Astrocyte of the spinal cord (primary cell): ENCODE data around the gene TMEM132D.

Experiments
- DNase-seq: peaks from one replicate; pipeline ENCODE4 v3.0.0; 2011; ENCODE audit warnings: low read depth, low spot score
- H3K4me3 ChIP-seq: 2 replicates; pipeline ENCODE4 v1.5.1; 2011; ENCODE audit warnings: low read depth, mild to moderate bottlenecking, low read length, moderate library complexity
- in situ Hi-C: cut with HindIII; loops from 2 replicates; pipeline ENCODE4 v1.10.0; 2017; ENCODE audit warnings: low sequenced_read_pairs
- TF ChIP-seq, protein P1 (sequence below): IDR thresholded peaks from 2 replicates; pipeline ENCODE4 v1.5.1; 2012; ENCODE audit warnings: low read depth, mild to moderate bottlenecking, low read length, inconsistent platforms

The TMEM132D gene

DNA sequence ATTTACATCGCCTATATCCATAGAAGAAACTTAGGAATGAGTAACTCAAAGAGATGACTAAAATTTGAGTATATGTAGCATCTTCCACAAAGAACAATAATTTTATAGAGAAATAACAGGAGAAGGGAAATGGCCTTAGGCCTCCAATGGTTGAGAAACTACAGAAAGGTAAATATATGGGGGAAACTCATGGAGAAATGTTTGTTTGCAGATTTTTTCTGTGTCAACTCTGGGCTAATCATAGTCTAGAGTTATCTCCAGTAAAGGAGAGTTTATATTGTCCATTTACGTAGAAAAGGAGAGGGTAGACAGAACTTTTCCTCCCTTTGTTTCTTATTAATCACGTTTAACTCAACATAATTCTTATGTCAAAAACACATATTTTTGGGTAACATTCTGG lies 806.4 kb downstream of the TMEM132D start:
- TF ChIP-seq, protein P1, sequence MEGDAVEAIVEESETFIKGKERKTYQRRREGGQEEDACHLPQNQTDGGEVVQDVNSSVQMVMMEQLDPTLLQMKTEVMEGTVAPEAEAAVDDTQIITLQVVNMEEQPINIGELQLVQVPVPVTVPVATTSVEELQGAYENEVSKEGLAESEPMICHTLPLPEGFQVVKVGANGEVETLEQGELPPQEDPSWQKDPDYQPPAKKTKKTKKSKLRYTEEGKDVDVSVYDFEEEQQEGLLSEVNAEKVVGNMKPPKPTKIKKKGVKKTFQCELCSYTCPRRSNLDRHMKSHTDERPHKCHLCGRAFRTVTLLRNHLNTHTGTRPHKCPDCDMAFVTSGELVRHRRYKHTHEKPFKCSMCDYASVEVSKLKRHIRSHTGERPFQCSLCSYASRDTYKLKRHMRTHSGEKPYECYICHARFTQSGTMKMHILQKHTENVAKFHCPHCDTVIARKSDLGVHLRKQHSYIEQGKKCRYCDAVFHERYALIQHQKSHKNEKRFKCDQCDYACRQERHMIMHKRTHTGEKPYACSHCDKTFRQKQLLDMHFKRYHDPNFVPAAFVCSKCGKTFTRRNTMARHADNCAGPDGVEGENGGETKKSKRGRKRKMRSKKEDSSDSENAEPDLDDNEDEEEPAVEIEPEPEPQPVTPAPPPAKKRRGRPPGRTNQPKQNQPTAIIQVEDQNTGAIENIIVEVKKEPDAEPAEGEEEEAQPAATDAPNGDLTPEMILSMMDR, result no peak

DNA sequence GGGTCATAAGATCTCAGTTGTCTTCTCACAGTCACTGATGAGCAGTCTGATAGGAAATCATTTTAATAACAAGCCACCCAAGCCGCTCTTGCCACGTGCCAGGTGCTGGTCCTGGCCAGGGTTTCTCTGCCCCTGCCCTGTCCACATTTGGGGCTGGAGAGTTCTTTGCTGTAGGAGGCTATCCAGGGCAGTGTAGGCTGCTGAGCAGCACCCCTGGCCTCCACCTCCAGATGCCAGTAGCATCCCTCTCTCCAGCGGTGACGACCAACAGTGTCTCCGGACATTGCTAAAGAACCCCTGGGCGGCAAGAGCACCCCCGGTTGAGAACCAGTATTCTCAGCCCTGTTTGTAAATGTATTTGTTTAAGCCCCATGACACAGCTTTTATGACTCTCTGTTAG lies 806.9 kb downstream of the TMEM132D start:
- H3K4me3 ChIP-seq, result no peak overlapping the region
- no peak for DNase-seq
- in situ Hi-C loops, result no loop called here
- TF ChIP-seq, protein P1, result no peak

More for the DNA sequence above, 806.4 kb downstream of the TMEM132D start:
- in situ Hi-C loops, result no loop called here
- no peak overlapping the region for H3K4me3 ChIP-seq
- DNase-seq, result no peak

DNA sequence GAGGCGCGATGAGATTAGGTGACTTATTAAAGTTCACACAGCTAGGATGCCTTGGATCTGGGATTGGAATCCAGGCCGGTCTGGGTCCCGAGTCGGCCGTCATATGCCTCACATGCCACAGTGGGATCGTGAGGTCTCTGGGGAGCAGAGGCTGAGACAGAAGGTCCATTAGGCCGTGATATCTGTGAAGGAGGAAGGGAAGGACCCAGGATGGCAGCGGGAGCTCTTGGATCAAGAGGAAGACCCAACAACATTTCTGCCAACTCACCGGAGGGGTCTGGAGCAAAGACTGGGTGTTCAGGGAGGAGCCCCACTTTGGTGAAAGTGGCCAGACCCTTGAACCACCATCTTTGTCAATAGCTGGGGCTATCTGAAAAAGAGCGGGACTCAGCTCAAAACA lies 807.6 kb downstream of the TMEM132D start:
- in situ Hi-C loops, result no loop called here
- TF ChIP-seq, protein P1, result no peak
- no peak overlapping the region for H3K4me3 ChIP-seq
- no peak for DNase-seq

DNA sequence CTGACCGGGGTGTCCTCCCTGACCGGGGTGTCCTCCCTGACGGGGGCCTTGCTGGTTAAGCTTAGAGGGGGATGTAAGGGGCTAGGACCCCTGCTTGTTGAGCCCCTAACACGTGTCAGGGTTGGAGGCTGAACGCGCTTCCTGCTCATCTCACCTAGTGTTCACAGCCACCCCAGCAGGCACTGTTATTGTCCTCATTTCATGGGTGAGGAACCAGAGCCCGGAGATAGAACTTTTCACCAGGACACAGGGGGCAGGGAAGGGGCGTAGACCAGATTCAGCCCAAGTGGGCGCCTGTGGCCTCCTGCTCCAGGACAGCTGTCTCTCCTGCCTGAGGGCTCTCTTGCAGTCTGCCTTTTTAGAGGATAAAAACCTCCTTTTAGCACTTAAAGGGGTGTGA lies 814.2 kb downstream of the TMEM132D start:
- in situ Hi-C loops, result no loop called here
- TF ChIP-seq, protein P1, result no peak
- H3K4me3 ChIP-seq, result no peak overlapping the region
- no peak for DNase-seq

DNA sequence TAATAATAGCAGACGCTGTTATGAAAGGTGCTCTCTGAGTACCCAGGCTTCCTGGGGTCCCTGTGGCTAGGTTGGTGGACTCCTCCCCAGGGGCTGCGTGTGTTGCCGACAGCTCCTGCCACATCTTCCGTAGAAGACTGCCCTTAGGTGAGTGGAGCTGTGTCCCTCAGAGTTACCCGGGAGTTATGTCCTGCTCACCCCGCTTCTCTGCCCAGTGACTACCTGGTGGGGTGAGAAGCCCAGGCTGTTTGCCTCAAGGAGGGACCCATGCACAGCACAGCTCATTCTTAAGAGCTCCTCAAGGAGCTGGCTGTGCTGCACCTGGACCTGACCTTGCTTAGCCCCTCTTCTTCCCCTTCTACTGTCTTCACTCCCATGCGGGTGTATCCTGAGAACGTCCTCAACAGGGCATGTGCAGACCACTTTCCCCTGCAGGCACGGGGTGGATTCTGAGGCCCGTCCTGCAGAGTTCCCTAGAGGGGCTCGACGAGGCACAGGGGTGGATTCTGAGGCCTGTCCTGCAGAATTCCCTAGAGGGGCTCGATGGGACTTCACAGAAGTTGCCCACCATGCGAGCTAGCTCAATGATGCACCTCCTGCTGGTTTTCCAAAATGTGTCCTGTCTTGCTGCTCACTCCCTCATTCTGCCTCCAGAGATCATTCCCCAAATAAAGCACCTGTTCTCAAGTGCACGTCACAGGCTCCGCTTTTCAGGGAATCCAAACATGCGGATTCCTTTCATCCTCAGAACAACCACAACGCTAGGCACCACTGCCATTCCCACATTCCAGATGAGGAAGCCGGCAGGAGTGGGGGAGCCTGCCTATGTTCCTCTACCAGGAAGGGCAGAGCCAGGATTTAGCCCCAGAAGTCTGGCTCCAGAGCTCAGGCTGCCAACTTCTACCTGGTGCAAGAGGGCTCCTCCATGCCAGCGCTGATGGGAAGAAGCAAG lies 818.7 kb downstream of the TMEM132D start:
- in situ Hi-C loops, result no loop called here
- no peak for DNase-seq
- H3K4me3 ChIP-seq, result no peak overlapping the region
- TF ChIP-seq, protein P1, result no peak

DNA sequence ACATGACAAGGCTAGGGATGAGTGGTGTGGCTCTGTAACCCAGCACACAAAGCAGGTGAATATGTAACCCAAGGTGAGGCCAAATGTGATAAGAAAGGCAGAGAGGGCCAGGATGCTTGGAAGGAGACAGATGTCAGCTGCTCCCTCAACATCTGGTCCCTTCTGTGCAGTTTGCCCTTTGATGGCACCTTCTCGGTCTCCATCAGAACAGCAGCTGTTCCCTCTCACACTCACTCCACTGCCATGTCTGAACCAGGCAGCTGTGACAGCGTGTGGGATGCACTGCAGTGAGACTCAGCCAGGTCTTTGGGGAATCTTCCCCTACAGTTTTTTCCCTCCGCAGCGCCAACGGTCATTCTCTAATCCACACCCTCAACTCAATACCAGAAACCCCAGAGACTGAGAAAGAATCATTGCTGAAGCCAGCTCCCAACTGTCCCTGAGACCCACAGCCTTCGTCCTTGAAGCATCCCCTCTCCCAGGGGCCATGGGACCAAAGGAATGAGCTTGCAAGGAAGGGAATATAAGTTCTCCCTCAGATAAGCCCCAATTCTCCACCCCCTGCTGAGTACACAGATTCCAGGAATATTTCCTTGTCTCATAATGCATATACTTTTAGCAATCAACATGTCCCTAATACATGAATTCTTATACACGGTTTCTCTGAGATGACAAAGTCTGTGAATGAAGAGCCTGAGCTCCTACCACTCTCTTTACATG lies 820.5 kb downstream of the TMEM132D start:
- TF ChIP-seq, protein P1, result no peak
- DNase-seq, result no peak
- no peak overlapping the region for H3K4me3 ChIP-seq
- in situ Hi-C loops, result no loop called here
